HCT116 (cell line): ENCODE data around the gene FIP1L1. TPM values are rescaled to one million over a fixed set of nuclear protein-coding genes. Genes with fewer than 3 reads are reported as not detected.

ENCODE experiments used
- ATAC-seq: fragments of 200-7000 bp; cut with Tn5 transposase; 2 replicates; pipeline ENCODE4 v1.9.1; 2020; ENCODE audit warnings: mild to moderate bottlenecking, moderate library complexity
- BruUV-seq: library from RNA; stranded (reverse); fragments of 400-500 nt; replicated peaks from 2 replicates; lab custom pipeline; 2021; lab: Mats Ljungman, UMichigan
- CTCF ChIA-PET: fragments of 300-600 bp; sonication (Branson Sonifier 250); formaldehyde crosslinking; loops from one replicate; lab custom pipeline; 2021; ENCODE audit warnings: antibody characterized with exemption; lab: Charles Lee
- POLR2A ChIA-PET: fragments of 300-600, 350-600 bp; sonication (Branson Sonifier 250); formaldehyde crosslinking; loops from one replicate; lab custom pipeline; 2021; ENCODE audit warnings: antibody characterized with exemption; lab: Charles Lee
- RAD21 ChIA-PET, 2 experiments: fragments of 300-600 bp; sonication (Branson Sonifier 250); formaldehyde crosslinking; loops; one replicate each; lab custom pipeline; 2023; ENCODE audit warnings: low total read pairs in 2 of 2; ENCODE audit not compliant: uncharacterized antibody in 2 of 2, unreplicated experiment in 2 of 2, low non-redundant PET in 1 of 2; lab: Charles Lee
- DNase-seq: peaks from one replicate; pipeline ENCODE4 v3.0.0-alpha.2; 2010; ENCODE audit warnings: low read depth, low spot score
- H2AFZ ChIP-seq: fragments of 200-600 bp; shearing (Covaris generic), sonication (generic); 2 replicates; pipeline ENCODE4 v1.6.1; 2017; ENCODE audit warnings: low read depth, mixed run types, mixed read lengths, antibody characterized with exemption, low read length; ENCODE audit not compliant: poor library complexity, severe bottlenecking
- H3K27ac ChIP-seq: 2 replicates; pipeline ENCODE4 v1.5.1; 2012; ENCODE audit warnings: low read depth, low read length
- H3K27me3 ChIP-seq: fragments of 200-600 bp; sonication (generic); 2 replicates; pipeline ENCODE4 v1.6.1; 2016; ENCODE audit warnings: mixed run types, low read length, mixed read lengths; ENCODE audit not compliant: insufficient read depth
- H3K36me3 ChIP-seq, 2 experiments: fragments of 200-500 bp in 1 of 2; fragments of 200-600 bp in 1 of 2; sonication (Bioruptor generic) in 1 of 2; sonication (generic) in 1 of 2; 2 replicates each; pipeline versions ENCODE4 v1.5.1 to v1.6.1; 2014 to 2016; ENCODE audit warnings: low read length in 2 of 2, inconsistent platforms in 1 of 2, mixed read lengths in 1 of 2, mixed run types in 1 of 2; ENCODE audit not compliant: insufficient read depth in 2 of 2, control insufficient read depth in 1 of 2
- H3K4me1 ChIP-seq, 2 experiments: fragments of 200-600 bp in 1 of 2; sonication (generic) in 1 of 2; 2 replicates each; pipeline versions ENCODE4 v1.5.1 to v1.6.1; 2012 to 2017; ENCODE audit warnings: low read length in 2 of 2, inconsistent platforms in 1 of 2, mild to moderate bottlenecking in 1 of 2, mixed read lengths in 1 of 2, mixed run types in 1 of 2, moderate library complexity in 1 of 2; ENCODE audit not compliant: insufficient read depth in 2 of 2, control insufficient read depth in 1 of 2
- H3K4me2 ChIP-seq: fragments of 200-600 bp; sonication (generic); 2 replicates; pipeline ENCODE4 v1.6.1; 2017; ENCODE audit warnings: mixed run types, low read length, mixed read lengths
- H3K4me3 ChIP-seq, 2 experiments: fragments of 200-600 bp in 1 of 2; sonication (generic) in 1 of 2; replicated peaks in 1 of 2; 2 replicates each; pipeline ENCODE4 v1.5.1; 2011 to 2016; ENCODE audit warnings: low read length in 2 of 2, control low read depth in 1 of 2, low read depth in 1 of 2, mild to moderate bottlenecking in 1 of 2, mixed read lengths in 1 of 2, mixed run types in 1 of 2
- H3K79me2 ChIP-seq: fragments of 200-600 bp; sonication (generic); 2 replicates; pipeline ENCODE4 v1.6.1; 2017; ENCODE audit warnings: mild to moderate bottlenecking, mixed run types, low read length, moderate library complexity, mixed read lengths; ENCODE audit not compliant: insufficient read depth
- H3K9ac ChIP-seq: fragments of 200-600 bp; sonication (generic); 2 replicates; pipeline ENCODE4 v1.6.1; 2016; ENCODE audit warnings: low read length, mixed read lengths
- H3K9me2 ChIP-seq: fragments of 200-600 bp; sonication (generic), shearing (Covaris generic); 2 replicates; pipeline ENCODE4 v1.6.1; 2017; ENCODE audit warnings: mixed run types, mild to moderate bottlenecking, moderate library complexity; ENCODE audit not compliant: insufficient read depth
- H3K9me3 ChIP-seq, 2 experiments: fragments of 200-500 bp in 1 of 2; fragments of 200-600 bp in 1 of 2; sonication (Bioruptor generic) in 1 of 2; sonication (generic) in 1 of 2; 2 replicates each; pipeline ENCODE4 v1.6.1; 2014 to 2017; ENCODE audit warnings: low read length in 2 of 2, mixed read lengths in 2 of 2, inconsistent platforms in 1 of 2, low read depth in 1 of 2, mild to moderate bottlenecking in 1 of 2, mixed run types in 1 of 2, moderate library complexity in 1 of 2; ENCODE audit not compliant: control insufficient read depth in 1 of 2, insufficient read depth in 1 of 2
- H4K20me1 ChIP-seq: fragments of 200-600 bp; sonication (generic), shearing (Covaris generic); 2 replicates; pipeline ENCODE4 v1.6.1; 2017; ENCODE audit warnings: mixed run types, mild to moderate bottlenecking, moderate library complexity; ENCODE audit not compliant: insufficient read depth
- ATF3 ChIP-seq: IDR thresholded peaks from 2 replicates; pipeline ENCODE4 v1.6.1; 2012
- EGR1 ChIP-seq: IDR thresholded peaks from 2 replicates; pipeline ENCODE4 v1.6.1; 2012; ENCODE audit warnings: low read depth
- EZH2 ChIP-seq: fragments of 200-600 bp; sonication (generic); IDR thresholded peaks from 2 replicates; pipeline ENCODE4 v1.6.1; 2017; ENCODE audit warnings: antibody characterized with exemption, mixed run types
- EZH2phosphoT487 ChIP-seq: fragments of 200-600 bp; IDR thresholded peaks from 2 replicates; pipeline ENCODE4 v1.6.1; 2018; ENCODE audit warnings: antibody characterized with exemption, borderline replicate concordance
- REST ChIP-seq: IDR thresholded peaks from 2 replicates; pipeline ENCODE4 v1.6.1; 2012; ENCODE audit warnings: low read depth
- SRF ChIP-seq: IDR thresholded peaks from 2 replicates; pipeline ENCODE4 v1.6.1; 2012; ENCODE audit warnings: low read depth
- TCF7L2 ChIP-seq: IDR thresholded peaks from 2 replicates; pipeline ENCODE4 v1.7.0; 2011; ENCODE audit warnings: borderline replicate concordance, inconsistent platforms; ENCODE audit not compliant: insufficient read depth, insufficient read length; ENCODE audit errors: extremely low read depth
- YY1 ChIP-seq: IDR thresholded peaks from 2 replicates; pipeline ENCODE4 v1.6.1; 2011; ENCODE audit warnings: low read length, low read depth, moderate library complexity, mild to moderate bottlenecking; ENCODE audit not compliant: insufficient replicate concordance; ENCODE audit errors: extremely low read depth
- ZBTB33 ChIP-seq: IDR thresholded peaks from 2 replicates; pipeline ENCODE4 v1.6.1; 2011; ENCODE audit warnings: mild to moderate bottlenecking, low read length, moderate library complexity; ENCODE audit not compliant: insufficient replicate concordance; ENCODE audit errors: extremely low read depth
- intact Hi-C: fragments of 100-400 bp; cut with micrococcal nuclease; formaldehyde crosslinking; loops from 2 replicates; pipeline ENCODE4 v1.10.0; 2022
- total RNA-seq: library from RNA; stranded (reverse); gene quantifications from one replicate; pipeline ENCODE4 v1.2.1, GENCODE V29; 2021; ENCODE audit not compliant: unreplicated experiment

The FIP1L1 gene
- total RNA-seq, 1 experiment from 2014 or later, result 63.6 TPM

GRCh38 chr4:53355930-53356521, 21.4 kb upstream of the FIP1L1 start:
- CTCF ChIA-PET, result no interaction called here
- TF ChIP-seq TCF7L2 (no peak), REST (no peak), YY1 (no peak), EZH2phosphoT487 (no peak), ATF3 (no peak), EGR1 (no peak), ZBTB33 (no peak), SRF (no peak), EZH2 (no peak)
- TF ChIP-seq, all 23 proteins: peak for 0
- DNase-seq, result no peak
- Histone ChIP-seq H2AFZ (no peak overlapping the region), H4K20me1 (0 out of 2 replicates have a peak, but pooled peaks cover 3% of the 10 kb centered on the region), H3K27ac (no peak overlapping the region), H3K36me3 (no peaks in the 10 kb centered on the region), H3K79me2 (peaks cover 48% of the 10 kb centered on the region), H3K9me2 (no peaks in the 10 kb centered on the region), H3K27me3 (no peaks in the 10 kb centered on the region), H3K9me3 (no peaks in the 10 kb centered on the region), H3K4me1 (no peaks in the 10 kb centered on the region), H3K9ac (no peak overlapping the region), H3K4me2 (no peak overlapping the region), H3K4me3 (no peak overlapping the region)
- ChIA-PET POLR2A (no interaction called here), RAD21 (no interaction called here)
- ATAC-seq, result no peak
- BruUV-seq, result no TSS peak
- intact Hi-C loops, result no loop called here
